Islet of Langerhans (tissue), 1 donor: ENCODE results near the gene FAM210B.
"Not testable (repeated sequence)": the region's sequence is repeated elsewhere in the genome, so short reads cannot be mapped to it uniquely, and the experiment has no call there.

Experiments
- FAIRE-seq: peaks from one replicate; lab custom pipeline; 2011; peaks lifted over from hg19 to GRCh38; lab: Jason Lieb, UNC

FAM210B gene

DNA sequence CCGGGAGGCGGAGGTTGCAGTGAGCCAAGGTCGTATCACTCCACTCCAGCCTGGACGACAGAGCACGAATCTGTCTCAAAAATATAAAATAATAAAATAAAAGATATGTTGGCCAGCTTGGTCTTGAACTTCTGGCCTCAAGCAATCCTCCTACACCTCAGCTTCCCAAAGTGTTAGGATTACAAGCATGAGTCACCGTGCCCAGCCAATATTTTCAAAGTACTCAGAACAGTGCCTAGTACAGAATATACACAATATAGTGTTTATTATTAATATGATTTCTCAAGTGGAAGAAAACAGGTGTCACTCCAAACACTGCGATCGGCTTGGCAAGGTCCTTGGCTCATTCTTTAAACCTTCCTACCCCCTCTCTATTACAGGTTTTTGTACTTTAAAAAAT lies 3.1 kb downstream of the FAM210B start:
- FAIRE-seq: no peak

DNA sequence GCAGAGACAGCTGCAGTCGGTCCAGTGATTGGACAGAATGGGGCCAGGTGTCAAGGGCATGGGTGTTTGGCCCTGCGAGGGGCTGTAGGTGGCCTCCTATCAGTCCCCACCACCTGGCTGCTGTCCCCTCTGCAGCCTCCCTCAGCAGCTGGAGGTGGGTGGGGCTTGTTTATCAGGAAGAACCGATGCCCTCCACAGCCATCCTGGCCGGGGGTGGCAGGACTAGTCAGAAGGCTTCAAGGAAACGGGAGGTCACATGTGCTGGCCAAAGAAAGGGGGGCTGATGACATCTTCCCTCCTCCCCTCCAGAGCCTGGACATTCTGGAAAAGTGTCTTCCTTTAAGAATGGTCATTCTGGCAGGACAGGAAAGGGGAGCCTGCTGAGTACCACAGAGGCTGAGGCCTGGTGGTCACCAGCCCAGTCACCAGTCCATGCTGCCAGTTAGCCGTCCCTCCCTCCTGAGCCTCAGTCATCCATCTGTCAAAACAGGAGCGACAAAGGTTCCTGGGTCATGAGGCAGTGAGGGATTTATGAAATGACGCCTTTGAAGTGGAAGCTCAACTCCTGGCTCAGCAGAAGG lies 4.1 kb downstream of the FAM210B start:
- no peak for FAIRE-seq

DNA sequence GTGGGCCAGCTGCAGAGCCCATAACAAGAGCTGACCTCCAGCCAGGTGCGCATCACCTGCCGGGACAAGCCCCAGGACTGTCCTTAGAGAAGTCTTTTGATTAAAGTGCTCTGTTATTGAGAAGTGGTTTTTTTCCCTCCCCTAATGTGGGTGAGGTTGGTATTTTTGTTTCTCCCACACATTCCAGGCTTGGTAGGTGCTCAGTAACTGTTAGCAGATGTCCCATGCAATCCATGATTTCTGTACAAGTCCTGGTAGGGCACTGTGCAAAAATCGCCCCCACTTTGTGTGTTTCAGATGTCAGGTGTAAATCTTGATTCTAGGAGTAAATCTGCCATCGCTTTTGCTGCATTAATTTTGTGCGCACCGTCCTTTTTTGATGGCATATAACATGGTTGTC lies 4.7 kb downstream of the FAM210B start:
- FAIRE-seq: no peak

DNA sequence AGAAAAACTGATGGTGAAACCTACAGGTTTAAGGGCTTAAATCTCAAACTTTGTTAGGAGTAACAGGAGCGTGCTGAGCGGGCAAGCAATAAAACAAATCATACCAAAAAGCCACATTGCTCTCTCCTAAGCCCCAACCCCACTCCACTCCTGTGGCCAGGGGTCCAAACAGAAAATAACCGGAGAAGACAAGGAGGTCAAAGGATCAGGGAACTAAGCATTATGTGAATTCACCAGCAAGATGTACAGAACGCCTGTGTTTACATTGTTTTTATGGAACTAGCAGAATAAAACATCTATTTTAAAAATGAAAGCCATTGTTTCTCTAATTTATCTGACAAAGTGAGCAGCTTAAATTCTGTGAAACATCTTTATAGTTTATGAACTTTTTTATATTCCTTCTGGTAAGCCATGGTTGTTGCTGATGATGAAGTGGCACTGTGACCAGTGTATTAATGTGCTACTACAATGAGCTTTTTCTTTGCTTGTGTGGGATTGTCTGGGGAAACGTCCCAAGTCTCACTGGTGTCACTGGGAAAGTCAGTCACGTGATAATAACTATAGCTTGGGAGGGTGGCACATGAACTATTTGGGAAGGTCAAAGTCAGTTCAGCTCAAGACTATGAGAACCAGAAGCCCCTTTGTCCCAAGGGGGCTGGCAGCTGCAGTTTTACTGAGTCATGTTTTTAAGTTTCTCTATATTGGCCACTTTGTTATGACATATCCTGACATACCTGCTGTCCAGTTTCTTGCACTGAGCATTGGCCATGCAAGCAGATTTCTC lies 9.8 kb downstream of the FAM210B start:
- FAIRE-seq: no peak

DNA sequence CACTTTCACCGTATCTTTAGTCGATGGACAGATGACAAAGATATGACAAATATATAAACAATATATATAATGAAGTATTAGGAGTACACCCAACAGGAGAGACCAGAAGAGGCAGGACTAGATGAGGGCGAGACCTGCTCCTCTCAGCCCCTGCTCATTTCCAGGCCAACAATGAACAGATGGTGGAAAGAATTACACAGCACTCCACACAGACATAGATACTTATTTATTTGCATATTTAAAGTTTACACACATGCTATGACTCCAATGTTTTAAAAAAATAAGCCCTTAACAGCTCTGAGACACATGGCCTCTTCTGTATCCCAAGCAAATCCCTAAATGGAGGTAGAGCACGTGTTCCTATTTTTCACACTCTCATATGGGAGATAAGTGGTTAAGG lies 10.4 kb downstream of the FAM210B start:
- FAIRE-seq: no peak

DNA sequence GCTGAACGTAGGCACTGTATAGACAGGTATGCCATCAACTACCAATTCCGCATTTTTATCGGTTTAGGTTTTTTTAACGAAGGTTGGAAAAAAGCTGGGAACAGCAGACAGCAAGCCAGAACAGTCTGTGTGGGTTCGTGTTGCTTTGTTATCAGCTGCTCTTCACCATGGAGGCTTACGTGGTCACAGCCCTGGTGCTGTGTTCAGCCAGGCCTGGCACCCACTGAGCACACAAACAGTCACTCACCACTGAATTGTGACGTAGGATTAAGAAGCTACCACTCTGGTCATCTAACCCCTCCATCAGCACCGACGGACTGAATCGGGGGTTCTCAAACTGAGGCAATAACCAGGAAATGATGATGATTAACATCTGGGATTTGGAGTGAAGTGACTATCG lies 13.2 kb downstream of the FAM210B start:
- no peak for FAIRE-seq

DNA sequence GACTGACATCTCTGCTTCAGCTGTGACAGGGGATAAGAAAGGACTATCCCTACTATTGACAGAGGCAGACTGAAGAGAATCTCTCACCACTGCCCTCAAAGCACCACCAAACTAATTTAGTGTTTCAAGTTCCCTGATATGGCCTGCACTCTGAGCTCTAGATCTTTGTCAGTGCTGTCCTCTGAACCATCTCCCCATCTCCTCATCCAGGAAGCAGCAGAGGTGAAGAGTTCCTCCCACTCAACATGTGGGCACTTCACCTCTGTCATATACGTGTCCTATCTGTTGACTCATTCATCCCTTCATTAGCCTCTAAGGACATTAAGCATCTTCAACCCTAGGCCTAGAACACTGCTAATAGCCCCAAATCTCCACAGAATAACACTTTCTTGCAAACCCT lies 14.1 kb downstream of the FAM210B start:
- no peak for FAIRE-seq

DNA sequence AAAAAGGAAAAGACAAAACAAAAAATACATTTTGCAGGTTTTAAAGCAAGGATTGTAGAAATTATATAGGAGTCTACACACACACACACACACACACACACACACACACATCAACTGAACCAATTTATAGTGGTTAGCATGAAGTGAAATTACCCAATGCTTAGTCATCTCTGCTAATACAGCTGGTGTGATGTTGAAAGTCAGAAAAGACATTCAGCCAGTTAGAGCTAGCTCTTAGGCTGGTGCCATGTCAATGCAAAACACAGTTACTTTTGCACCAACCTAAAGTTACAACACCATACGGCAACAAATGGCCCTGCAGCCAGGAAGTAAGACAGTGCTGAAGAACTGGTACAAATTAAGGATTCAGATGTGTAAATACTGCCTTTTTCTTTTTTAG lies 15.2 kb downstream of the FAM210B start:
- no peak for FAIRE-seq

DNA sequence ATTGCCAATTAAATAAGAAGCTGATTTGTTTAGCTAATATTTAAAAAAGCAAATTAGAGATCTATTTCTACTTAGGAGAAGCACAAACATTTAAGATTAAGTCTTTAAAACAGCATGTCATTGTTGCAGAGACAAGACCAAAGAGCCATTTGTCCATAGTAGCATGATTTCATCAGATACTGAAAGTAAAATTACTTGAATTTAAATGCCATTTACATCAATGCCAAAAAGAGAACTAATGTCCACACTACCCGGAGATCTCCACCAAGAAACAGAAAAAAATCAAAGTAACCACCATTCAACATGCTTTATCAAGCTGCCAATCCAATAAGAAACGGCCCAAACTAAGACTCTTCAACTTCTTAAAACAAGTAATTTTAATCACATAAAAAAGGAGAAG lies 17.6 kb downstream of the FAM210B start:
- no peak for FAIRE-seq

DNA sequence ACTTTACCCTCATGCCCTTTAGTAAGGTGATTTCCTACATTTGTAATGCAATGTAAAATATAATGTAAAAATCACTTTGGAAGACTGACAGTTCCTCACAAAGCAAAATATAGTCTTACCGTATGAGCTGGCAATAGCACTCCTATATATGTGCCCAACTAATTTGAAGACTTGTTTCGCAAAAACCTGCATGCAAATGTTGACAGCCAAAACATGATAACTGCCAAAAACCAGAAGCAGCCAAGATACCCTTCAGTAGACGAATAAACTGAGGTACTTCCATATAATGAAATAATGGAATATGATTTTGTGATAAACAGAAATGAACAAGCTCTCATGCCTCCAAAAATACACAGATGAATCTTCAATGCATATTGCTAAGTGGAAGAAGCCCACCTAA lies 19.6 kb downstream of the FAM210B start:
- FAIRE-seq: no peak

DNA sequence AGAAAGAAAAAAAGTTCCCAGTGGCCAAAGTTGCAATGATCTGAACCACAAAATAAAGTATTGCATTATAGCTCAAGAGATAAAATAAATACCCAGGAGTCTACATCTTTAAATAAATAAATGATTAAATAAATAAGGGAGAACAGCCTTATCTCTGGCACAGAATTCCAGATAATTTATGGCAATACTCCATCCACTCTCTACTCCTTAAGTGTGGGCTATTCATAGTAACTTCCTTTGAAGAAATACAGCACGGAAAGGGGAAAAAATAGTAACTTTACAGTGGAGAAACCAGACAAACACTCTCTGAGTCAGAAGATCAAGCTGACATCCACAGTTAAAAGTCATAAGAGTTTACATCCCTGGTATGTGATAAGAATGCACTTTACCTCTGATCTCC lies 21.6 kb downstream of the FAM210B start:
- FAIRE-seq: no peak

DNA sequence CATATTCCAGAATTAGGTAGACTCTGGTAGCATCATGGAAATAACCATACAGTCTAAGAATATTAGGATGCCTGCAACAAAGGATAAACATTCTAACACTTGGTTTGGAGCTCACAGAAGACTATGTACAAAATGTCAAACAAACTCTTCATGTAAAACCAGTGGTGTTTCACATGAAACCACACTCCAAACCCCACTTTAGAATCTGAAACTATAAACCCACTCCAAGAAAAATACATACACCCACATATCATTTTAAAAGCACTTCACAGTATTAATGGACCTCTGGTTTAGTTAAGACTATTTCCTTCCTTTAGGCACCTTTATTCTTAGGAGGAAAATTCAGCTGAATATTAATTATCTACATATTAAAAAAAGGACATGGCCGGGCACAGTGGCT lies 22.7 kb downstream of the FAM210B start:
- no peak for FAIRE-seq

DNA sequence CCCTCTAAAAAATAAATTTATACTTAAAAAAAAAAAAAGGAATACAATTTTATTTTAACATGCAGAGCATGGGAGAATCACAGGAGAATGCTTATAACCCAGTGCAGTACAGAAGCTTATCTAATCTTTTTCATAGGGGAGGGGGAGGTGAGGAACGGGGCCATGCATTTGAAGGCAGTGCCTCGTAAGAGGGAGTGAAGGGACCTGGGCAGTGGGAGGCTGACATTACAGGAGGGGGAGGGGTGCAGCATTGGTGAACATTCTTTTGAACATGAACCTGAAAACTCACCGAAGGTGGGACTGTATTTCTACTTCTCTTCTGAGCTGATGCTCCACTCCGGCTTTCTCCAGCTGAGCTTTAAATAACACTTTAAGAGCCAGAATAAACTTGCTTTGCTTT lies 23.9 kb downstream of the FAM210B start:
- no peak for FAIRE-seq

DNA sequence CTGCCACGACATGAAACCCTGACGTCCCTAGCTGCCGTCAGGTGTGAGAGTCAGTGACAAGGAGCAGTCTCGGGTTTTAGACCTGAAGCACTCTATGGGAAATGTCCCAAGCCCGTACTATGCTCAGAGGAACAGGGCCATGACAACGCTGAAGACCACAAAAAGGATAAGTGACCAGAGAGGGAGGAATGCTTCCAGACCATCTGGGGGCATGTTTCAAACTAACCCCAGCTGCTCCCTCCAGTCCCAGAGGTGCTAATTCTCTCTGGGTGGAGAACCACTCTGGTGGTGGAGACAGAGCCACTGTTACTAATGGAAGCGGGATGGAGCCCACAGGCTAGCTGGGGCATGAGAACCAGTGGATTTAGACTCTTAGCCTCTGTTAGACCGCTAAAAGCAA lies 24.6 kb downstream of the FAM210B start:
- no peak for FAIRE-seq

DNA sequence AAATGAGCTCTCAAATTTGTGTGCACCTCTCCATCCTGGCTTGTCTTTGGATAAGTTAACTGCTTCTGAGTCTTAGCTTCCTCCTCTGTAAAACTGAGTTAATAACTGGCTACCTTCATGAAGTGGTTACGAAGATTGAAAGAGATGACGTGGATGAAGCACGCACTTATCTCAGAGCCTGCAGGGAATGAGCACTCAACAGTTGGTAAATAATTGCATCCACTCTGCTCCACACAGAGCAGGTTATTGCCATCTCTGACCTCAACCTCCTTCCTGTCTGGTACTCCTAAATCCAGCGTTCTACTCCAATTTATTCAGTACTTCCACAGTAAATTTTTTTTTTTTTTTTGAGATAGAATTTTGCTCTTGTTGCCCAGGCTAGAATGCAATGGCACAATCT lies 26.4 kb downstream of the FAM210B start:
- FAIRE-seq: no peak

DNA sequence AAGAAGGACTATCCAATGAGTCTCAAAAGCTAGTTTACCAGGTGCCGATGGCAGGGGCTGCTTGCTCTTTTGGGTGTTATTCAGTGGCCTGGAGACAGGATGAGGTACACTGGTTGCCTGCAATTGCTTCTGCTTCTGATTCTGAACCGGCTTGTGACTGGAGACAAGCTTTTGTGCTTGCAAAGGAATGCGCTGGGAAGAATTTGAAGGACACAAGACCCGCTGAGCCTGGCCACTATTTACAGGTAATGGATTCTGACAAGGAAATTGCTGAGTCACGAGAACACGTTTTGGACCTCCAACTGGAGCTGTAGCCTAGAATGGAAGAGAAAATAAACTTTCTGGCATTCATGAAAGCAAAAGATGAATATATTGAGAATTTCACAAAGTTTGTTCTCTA lies 27.4 kb downstream of the FAM210B start:
- FAIRE-seq: no peak

DNA sequence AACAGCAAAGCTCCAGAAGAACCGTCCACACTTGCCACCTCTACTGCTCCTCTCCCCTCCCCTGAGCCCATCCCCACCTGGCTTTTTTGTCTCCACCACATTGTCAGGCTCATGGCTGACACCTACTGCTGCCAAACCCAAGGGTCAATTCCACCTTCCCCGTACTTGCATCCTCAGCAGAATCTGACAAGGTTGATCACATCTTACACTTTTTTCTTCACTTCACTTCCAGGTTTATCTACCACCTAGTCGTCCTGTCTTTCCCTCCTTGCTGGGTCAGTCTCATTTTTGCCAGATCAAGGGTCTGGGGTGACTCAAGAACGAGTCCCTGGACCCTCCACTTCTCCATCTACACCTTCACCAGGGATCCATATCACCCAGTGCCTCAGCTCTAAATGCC lies 30.1 kb downstream of the FAM210B start:
- no peak for FAIRE-seq

DNA sequence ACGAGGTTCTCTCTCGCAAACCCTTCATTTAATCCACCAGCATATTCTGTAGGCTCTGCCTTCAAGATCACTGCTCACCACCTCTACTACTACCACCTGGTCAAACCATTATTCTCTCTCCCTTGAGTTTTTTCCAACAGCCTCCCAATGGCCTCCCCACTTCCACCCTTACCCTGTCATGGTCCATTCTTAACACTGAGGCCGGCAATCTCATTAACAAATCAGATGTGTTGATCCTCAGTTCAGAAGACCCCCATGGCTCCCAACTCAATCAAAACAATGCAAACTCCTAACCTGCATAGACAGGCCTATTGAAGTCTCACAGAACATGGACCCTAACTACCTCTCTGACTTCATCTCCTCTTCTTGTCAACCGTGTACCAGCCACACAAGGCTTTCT lies 31.0 kb downstream of the FAM210B start:
- no peak for FAIRE-seq

DNA sequence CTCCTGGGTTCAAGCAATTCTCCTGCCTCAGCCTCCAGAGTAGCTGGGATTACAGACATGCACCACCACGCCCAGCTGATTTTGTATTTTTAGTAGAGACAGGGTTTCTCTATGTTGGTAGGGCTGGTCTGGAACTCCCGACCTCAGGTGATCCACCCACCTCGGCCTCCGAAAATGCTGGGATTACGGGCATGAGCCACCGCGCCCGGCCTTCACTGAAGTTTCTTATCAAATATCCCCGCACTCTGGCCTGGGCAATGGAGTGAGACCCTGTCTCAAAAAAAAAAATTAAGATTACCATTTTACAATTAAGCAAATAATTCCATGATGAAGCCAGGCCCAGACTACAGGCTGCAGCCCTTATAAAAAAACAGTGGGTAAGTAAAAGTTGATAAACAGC lies 31.6 kb downstream of the FAM210B start:
- FAIRE-seq: not testable (repeated sequence)

DNA sequence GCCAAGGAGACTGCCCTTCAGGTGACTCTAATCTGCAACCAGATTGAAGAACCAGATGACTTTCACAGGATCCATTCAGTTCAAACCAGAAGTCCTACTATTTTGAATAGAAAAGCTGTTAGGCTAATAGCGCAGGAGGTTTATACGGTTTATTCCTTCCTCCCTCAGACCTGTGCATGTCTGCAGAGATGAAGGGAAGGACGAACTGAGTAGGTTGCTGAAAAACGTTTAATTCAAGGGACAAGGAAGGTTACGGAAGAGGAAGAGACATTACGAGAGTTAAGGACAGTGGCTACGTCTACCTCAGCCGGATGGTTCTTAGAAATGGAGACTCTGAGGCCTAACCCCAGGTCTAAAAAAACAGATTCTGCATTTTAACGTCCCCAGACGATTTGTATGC lies 32.3 kb downstream of the FAM210B start:
- no peak for FAIRE-seq

DNA sequence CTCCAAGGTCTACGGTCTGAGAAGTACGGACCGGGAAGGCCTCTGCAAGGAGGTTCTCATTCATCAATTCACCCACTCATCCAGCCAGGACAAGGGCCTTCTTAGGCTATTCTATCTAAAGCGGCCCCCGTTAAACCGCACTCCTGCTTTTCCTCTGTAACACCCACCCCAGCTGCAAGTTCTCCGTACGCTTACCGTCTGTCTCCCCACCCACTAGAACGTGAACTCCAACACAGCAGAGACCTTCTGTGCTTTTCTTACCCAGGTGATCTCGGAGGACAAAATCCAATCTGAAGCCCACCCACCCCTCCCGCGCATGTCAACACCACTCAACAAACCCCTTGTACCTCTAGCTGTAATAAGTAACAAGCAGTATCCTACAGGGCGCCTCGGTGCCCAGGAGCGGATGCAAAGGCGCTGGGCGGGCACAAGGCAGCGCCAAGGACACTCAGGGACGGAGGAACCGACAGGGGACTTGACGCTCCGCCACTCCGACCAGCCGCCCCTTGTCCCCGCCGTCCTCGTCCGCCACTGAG lies 32.9 kb downstream of the FAM210B start:
- FAIRE-seq: no peak

DNA sequence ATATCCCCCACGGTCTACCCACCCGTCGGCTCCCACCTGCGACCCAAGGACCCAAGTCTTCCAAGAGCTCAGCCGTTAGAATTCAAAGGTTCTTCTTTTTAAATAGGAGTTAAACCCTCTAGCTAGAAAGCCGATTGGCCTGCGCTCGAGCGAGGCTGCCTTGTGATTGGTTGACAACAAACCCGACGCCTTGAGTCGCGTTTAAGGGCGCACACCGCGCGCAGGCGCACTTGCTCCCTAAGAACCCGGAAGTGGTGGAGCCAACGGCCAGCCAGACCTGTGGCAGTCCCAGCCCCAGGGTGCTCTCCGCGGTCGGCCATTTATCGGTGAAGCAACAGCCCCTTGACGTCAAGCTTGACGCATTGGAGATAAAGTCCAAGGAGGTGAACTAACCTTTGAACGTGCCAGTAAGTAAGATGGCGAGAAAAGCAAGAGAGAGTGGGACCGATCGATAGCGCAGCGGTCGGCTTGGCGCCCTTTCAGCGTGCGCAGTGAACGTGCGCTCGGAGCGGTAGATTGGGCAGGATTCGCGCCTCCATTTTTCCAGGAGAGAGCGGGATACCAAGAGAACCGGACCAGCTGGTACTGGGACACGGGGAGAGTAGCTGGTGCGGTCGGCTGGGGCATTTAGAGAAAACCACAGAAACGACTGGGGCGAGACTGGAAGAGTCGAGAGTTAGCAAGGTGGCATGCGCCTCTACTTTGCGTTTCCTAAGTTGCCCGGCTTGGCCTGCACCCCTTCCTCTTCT lies 33.5 kb downstream of the FAM210B start, which contains the start of the genes AURKA and CSTF1:
Gene AURKA, minus strand, starts transcription at position 84 of the 749 bp plus-strand sequence. CDS start 4,018 bp downstream, outside the sequence.
Gene CSTF1, plus strand, starts transcription at position 514 of the 749 bp plus-strand sequence. CDS start 2,908 bp downstream, outside the sequence.
- FAIRE-seq: peak; percentile 99

DNA sequence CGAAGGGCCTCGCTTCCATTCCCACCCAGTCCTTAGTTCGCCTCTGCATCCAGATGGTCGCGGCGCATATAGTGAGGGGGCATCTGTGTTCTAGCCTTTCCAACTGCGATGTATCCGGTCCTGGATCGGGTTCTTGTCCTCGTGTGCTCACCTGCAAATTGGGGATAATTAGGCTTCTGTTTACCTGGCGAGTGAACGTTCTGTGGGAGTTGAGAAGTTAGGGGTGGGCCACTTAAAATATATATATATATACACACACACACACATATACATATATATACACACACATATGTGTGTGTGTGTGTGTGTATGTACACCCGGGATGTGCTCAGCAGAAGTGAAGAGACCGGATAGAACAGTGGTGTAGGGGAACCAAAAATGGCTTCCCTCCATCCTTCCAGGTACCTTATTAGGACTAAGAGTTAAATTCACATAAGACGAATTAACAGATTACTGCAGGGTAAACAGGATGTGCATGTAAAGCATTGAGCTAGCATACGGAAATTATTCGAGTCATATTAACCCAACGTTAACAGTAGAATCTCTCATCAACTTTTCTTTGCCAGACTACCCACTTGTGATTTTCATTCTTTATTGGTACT lies 34.2 kb downstream of the FAM210B start:
- FAIRE-seq: no peak
